Measurements from ENCODE around the gene LINGO4.

DNA sequence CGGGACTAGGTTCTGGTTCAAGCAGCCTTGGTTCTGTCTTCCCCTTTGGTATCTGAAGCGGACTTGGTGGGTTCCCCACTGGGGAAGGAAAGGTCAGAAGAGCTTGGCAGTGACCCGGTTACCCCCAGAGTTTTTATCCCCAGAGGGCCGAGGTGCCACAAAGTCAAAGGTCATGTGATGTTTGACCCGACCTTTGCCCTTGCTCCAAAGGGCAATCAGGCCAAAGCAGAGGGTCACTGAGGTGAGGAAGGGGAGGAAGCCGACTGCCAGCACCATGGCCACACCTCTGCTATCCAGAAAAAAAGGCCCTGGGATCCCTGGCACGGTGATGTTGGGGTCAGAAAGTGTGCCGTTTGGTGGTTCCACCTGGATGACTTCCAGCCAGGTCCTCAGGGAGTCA, 4.4 kb downstream of the LINGO4 start:
- TF ChIP-seq, protein P1, sequence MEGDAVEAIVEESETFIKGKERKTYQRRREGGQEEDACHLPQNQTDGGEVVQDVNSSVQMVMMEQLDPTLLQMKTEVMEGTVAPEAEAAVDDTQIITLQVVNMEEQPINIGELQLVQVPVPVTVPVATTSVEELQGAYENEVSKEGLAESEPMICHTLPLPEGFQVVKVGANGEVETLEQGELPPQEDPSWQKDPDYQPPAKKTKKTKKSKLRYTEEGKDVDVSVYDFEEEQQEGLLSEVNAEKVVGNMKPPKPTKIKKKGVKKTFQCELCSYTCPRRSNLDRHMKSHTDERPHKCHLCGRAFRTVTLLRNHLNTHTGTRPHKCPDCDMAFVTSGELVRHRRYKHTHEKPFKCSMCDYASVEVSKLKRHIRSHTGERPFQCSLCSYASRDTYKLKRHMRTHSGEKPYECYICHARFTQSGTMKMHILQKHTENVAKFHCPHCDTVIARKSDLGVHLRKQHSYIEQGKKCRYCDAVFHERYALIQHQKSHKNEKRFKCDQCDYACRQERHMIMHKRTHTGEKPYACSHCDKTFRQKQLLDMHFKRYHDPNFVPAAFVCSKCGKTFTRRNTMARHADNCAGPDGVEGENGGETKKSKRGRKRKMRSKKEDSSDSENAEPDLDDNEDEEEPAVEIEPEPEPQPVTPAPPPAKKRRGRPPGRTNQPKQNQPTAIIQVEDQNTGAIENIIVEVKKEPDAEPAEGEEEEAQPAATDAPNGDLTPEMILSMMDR (conservative IDR thresholded peaks at IDR 0.05), result no peak
- TF ChIP-seq ZFX (IDR thresholded peaks at IDR 0.05), result no peak
